Ectodermal cell (in vitro differentiated cells): Measurements from ENCODE around the gene SSBP3.
"Not testable (repeated sequence)": the region's sequence is repeated elsewhere in the genome, so short reads cannot be mapped to it uniquely, and the experiment has no call there.

ENCODE experiments used
- H3K27ac ChIP-seq: 2 replicates; pipeline ENCODE4 v1.7.0; 2013; ENCODE audit warnings: mild to moderate bottlenecking, low read depth, low read length; ENCODE audit not compliant: insufficient read depth, poor library complexity, severe bottlenecking
- H3K27me3 ChIP-seq: 2 replicates; pipeline ENCODE4 v1.7.0; 2013; ENCODE audit warnings: mild to moderate bottlenecking, low read length; ENCODE audit not compliant: insufficient read depth, control insufficient read depth, poor library complexity, severe bottlenecking
- H3K36me3 ChIP-seq: one replicate; pipeline ENCODE4 v1.7.0; 2013; ENCODE audit warnings: low read length; ENCODE audit not compliant: control insufficient read depth, insufficient read depth
- H3K4me1 ChIP-seq: one replicate; pipeline ENCODE4 v1.7.0; 2013; ENCODE audit warnings: low read length; ENCODE audit not compliant: control insufficient read depth, insufficient read depth
- H3K4me3 ChIP-seq: 2 replicates; pipeline ENCODE4 v1.7.0; 2013; ENCODE audit warnings: low read depth, low read length, control low read depth; ENCODE audit not compliant: insufficient read depth
- H3K9me3 ChIP-seq: 2 replicates; pipeline ENCODE4 v1.7.0; 2013; ENCODE audit warnings: mild to moderate bottlenecking, low read length, moderate library complexity; ENCODE audit not compliant: control insufficient read depth
- WGBS, 2 experiments: methylation state at CpG; one replicate each; pipeline ENCODE4 v1.1.7; 2013; ENCODE audit warnings: missing lambda C conversion rate in 2 of 2; 5-methylcytosine and 5-hydroxymethylcytosine counted together

Gene SSBP3

GRCh38 chr1:54429838-54430237 is 23.6 kb upstream of the SSBP3 start:
- Histone ChIP-seq H3K36me3 (no peaks in the 10 kb centered on the region), H3K27me3 (no peaks in the 10 kb centered on the region), H3K27ac (no peak overlapping the region), H3K9me3 (no peaks in the 10 kb centered on the region), H3K4me3 (no peak overlapping the region), H3K4me1 (no peaks in the 10 kb centered on the region)
- WGBS, 2 experiments = 89 to 90% methylated on average over 6 of the region's 6 CpGs

- Histone ChIP-seq H3K36me3 (no peaks in the 10 kb centered on the region), H3K9me3 (no peaks in the 10 kb centered on the region), H3K27me3 (no peaks in the 10 kb centered on the region), H3K27ac (no peak overlapping the region), H3K4me3 (no peak overlapping the region), H3K4me1 (no peaks in the 10 kb centered on the region)
- WGBS, 2 experiments = 88 to 92% methylated on average over 10 of the region's 10 CpGs
Observed at GRCh38 chr1:54428837-54429518, 22.8 kb upstream of the SSBP3 start.

- Histone ChIP-seq H3K36me3 (no peaks in the 10 kb centered on the region), H3K9me3 (no peaks in the 10 kb centered on the region), H3K27me3 (no peaks in the 10 kb centered on the region), H3K27ac (no peak overlapping the region), H3K4me3 (no peak overlapping the region), H3K4me1 (no peaks in the 10 kb centered on the region)
- WGBS, 2 experiments = 91% methylated on average over 9 of the region's 9 CpGs
Observed at GRCh38 chr1:54425152-54425584, 19.0 kb upstream of the SSBP3 start.

DNA sequence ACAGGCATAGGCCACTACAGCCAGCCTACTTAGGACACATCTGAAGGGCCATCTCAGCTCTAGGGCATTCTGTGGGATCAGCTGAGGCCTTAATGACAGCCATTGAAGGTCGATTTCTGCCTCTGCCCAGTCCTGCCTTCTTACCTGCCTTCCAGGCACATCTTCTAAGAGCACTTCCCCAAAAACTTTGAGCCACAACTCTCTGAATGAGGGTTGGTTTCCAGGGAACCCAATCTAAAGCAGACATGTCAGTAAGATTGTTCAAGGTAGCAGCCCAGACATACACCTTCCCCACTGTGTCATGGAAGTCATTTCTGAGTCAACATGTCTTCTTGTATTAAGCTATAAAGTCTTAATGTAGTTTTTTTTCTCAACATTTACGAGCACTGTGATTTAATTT is 18.2 kb upstream of the SSBP3 start:
- Histone ChIP-seq H3K4me1 (no peaks in the 10 kb centered on the region), H3K9me3 (no peaks in the 10 kb centered on the region)

GRCh38 chr1:54421101-54421504 is 14.9 kb upstream of the SSBP3 start:
- WGBS, 2 experiments = 84% methylated on average over 4 of the region's 4 CpGs
- H3K36me3 ChIP-seq = no peaks in the 10 kb centered on the region
- H3K27me3 ChIP-seq = no peaks in the 10 kb centered on the region
- no peak overlapping the region for H3K27ac ChIP-seq
- no peak overlapping the region for H3K4me3 ChIP-seq
- no peaks in the 10 kb centered on the region for H3K9me3 ChIP-seq
- H3K4me1 ChIP-seq = no peaks in the 10 kb centered on the region

More for the DNA sequence above, 18.2 kb upstream of the SSBP3 start:
- Histone ChIP-seq H3K36me3 (no peaks in the 10 kb centered on the region), H3K27ac (no peak overlapping the region), H3K4me3 (no peak overlapping the region), H3K27me3 (no peaks in the 10 kb centered on the region)
- 76 to 83% methylated on average over 1 of the region's 2 CpGs for WGBS, 2 experiments

- H3K36me3 ChIP-seq, H3K9me3 ChIP-seq, H3K4me1 ChIP-seq, H3K27me3 ChIP-seq, H3K4me3 ChIP-seq, H3K27ac ChIP-seq: not testable (repeated sequence)
- 92 to 94% methylated on average over 6 of the region's 6 CpGs for WGBS, 2 experiments
Observed at GRCh38 chr1:54418598-54418997, 12.4 kb upstream of the SSBP3 start.

GRCh38 chr1:54417123-54417522 is 10.9 kb upstream of the SSBP3 start:
- no peaks in the 10 kb centered on the region for H3K4me1 ChIP-seq
- no peaks in the 10 kb centered on the region for H3K27me3 ChIP-seq
- no peaks in the 10 kb centered on the region for H3K36me3 ChIP-seq
- H3K27ac ChIP-seq = no peak overlapping the region
- H3K4me3 ChIP-seq = no peak overlapping the region
- 78 to 85% methylated on average over 5 of the region's 5 CpGs for WGBS, 2 experiments
- H3K9me3 ChIP-seq = no peaks in the 10 kb centered on the region

DNA sequence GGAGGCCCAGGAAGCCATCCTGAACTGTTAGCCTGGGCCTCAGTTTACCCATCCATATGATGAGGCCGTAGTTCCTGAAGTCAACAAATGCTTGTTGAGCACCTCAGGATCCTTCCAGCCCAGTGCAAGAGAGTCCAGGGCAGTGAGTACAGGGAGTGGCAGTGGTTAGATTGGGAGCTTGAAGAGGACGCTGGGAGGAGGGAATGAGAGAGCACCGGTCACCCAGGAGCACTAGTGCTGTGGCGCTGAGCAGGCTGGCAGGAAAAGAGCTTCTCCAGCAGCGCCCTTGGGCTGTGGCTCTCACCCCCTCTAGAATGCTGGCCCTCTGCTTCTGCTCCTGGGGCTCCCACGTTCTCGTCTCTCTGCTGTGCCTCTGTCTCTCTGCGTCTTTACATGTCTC is 10.2 kb upstream of the SSBP3 start:
- H3K27me3 ChIP-seq = no peaks in the 10 kb centered on the region
- no peaks in the 10 kb centered on the region for H3K36me3 ChIP-seq
- no peaks in the 10 kb centered on the region for H3K4me1 ChIP-seq
- 90 to 92% methylated on average over 8 of the region's 8 CpGs for WGBS, 2 experiments
- no peaks in the 10 kb centered on the region for H3K9me3 ChIP-seq
- H3K27ac ChIP-seq = no peak overlapping the region
- no peak overlapping the region for H3K4me3 ChIP-seq

DNA sequence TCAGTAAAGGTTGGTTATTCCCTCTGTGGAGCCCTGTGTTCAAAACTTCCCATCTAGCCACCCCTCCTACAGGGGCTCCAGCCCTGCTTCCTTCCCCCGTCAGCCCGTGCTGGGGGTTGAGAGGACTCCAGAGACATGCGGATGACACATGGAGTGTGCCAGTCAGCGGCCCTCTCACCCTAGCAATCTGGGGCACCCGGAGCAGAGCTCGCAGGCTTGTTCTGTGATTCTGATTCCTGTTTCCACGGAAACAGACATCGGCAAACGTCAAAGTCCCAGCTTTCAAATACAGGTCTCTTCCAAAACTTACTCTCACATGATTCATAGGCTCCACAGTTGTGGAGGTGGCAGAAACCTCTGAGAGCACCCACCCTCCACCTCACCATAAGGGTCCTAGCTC is 9.8 kb upstream of the SSBP3 start:
- Histone ChIP-seq H3K9me3 (no peaks in the 10 kb centered on the region), H3K27me3 (no peaks in the 10 kb centered on the region), H3K27ac (no peak overlapping the region), H3K4me1 (no peaks in the 10 kb centered on the region), H3K36me3 (no peaks in the 10 kb centered on the region), H3K4me3 (no peak overlapping the region)
- 85 to 93% methylated on average over 9 of the region's 9 CpGs for WGBS, 2 experiments

- H3K9me3 ChIP-seq = no peaks in the 10 kb centered on the region
- H3K27ac ChIP-seq = no peak overlapping the region
- no peak overlapping the region for H3K4me3 ChIP-seq
- no peaks in the 10 kb centered on the region for H3K4me1 ChIP-seq
- H3K36me3 ChIP-seq = no peaks in the 10 kb centered on the region
- WGBS, 2 experiments = 97 to 98% methylated on average over 3 of the region's 3 CpGs
- H3K27me3 ChIP-seq = no peaks in the 10 kb centered on the region
Observed at GRCh38 chr1:54415533-54415932, 9.3 kb upstream of the SSBP3 start.

DNA sequence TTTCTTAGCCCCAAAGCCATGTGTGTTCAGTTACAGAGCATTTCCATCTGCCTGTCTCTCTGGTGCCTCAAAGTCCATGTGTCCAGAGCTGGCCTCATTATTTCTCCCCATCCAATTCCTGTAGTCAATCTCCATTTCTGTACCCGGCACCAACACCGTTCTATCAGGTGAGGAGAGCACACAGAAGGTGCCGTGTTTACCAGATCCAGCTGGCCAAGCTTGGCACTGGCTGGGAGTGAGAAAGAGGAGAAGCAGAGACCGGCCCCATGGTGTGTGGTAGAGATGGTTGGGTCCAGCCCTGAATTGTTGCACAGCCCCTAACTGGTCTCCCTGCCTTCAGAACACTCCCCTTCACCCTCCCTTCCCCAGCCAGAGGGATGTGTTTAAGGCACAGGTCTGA is 7.5 kb upstream of the SSBP3 start:
- Histone ChIP-seq H3K4me1 (peaks cover 12% of the 10 kb centered on the region), H3K27ac (no peak overlapping the region), H3K36me3 (no peaks in the 10 kb centered on the region), H3K27me3 (no peaks in the 10 kb centered on the region), H3K4me3 (no peak overlapping the region), H3K9me3 (no peaks in the 10 kb centered on the region)
- 94 to 96% methylated on average over 4 of the region's 4 CpGs for WGBS, 2 experiments
